HuH-7 (cell line): ENCODE results near the gene KRT27.
"Not testable (repeated sequence)": the region's sequence is repeated elsewhere in the genome, so short reads cannot be mapped to it uniquely, and the experiment has no call there.

ENCODE experiments used
- DNase-seq: peaks from one replicate; pipeline ENCODE4 v3.0.0; 2011; ENCODE audit warnings: low spot score

The KRT27 gene

GRCh38 chr17:40755231-40755630, 27.1 kb downstream of the KRT27 start, which contains the start of gene KRT25:
KRT25 (minus strand) TSS chr17:40755331; CDS start chr17:40755271, 60 bp downstream.
- no peak for DNase-seq

GRCh38 chr17:40753804-40754203, 28.5 kb downstream of the KRT27 start:
- DNase-seq: no peak

GRCh38 chr17:40751065-40751464, 31.3 kb downstream of the KRT27 start:
- DNase-seq: no peak

- DNase-seq: no peak
Observed at GRCh38 chr17:40750391-40750790, 32.0 kb downstream of the KRT27 start.

GRCh38 chr17:40748666-40749065, 33.7 kb downstream of the KRT27 start:
- DNase-seq: not testable (repeated sequence)

- no peak for DNase-seq
Observed at GRCh38 chr17:40738553-40738952, 43.8 kb downstream of the KRT27 start.

GRCh38 chr17:40735016-40735415, 47.3 kb downstream of the KRT27 start:
- DNase-seq: no peak

- DNase-seq: no peak
Observed at GRCh38 chr17:40734018-40734417, 48.3 kb downstream of the KRT27 start.

GRCh38 chr17:40730970-40731369, 51.4 kb downstream of the KRT27 start:
- no peak for DNase-seq

- no peak for DNase-seq
Observed at GRCh38 chr17:40727447-40728231, 54.7 kb downstream of the KRT27 start.

GRCh38 chr17:40726919-40727318, 55.4 kb downstream of the KRT27 start:
- peak; percentile 12 for DNase-seq
